Coronary artery (tissue), 2 donors: ENCODE results near the gene PSMB7.

Source experiments
- DNase-seq: peaks from one replicate; pipeline ENCODE4 v3.0.0-alpha.2; 2017; ENCODE audit warnings: low spot score
- H3K27ac ChIP-seq, 2 donors: fragments of 200-600 bp; sonication (generic); one replicate each; pipeline ENCODE4 v1.5.1; 2016 to 2019
- H3K4me3 ChIP-seq: fragments of 200-600 bp; sonication (generic); 2 replicates; pipeline ENCODE4 v1.5.1; 2016; ENCODE audit warnings: mild to moderate bottlenecking, moderate library complexity
- TF ChIP-seq, protein P1 (sequence below): fragments of 200-600 bp; sonication (generic); IDR thresholded peaks from one replicate; pipeline ENCODE4 v1.5.1; 2019; ENCODE audit warnings: antibody characterized with exemption

Gene PSMB7

DNA sequence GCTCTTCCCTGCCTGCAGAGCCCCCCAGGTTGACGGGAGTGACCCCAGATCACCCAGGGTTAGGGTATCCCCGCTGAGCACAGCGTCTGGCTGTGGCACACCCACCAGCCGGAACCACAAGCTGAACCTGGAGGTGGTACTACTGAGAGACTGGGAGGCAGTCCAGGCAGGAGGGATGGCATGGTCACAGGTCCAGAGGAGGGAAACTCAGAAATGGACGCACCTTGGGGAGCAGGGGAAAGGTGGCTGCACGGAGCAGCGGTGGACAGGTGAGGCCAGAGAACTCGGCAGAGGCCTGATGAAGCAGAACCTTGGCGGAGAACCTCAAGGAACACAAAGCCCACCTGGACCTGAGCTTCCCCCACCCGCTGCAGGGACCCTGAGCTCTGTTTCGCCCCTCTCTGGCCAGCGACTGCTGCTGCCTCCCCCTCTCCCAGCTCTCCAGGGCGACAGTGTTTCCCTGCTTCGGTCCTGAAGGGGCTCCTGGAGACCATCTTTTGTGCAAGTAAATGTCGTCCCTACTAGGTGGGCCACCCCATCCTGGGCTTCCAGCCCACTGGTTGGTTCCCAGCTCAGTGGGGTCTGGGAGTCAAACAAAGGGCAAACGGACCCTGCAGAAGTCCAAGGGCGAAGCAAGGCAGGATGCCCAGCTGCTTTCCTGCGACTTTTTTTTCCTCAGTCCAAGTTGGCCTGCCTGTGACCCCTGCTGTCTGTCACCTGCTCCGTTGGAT lies 35.9 kb upstream of the PSMB7 start:
- TF ChIP-seq, protein P1, sequence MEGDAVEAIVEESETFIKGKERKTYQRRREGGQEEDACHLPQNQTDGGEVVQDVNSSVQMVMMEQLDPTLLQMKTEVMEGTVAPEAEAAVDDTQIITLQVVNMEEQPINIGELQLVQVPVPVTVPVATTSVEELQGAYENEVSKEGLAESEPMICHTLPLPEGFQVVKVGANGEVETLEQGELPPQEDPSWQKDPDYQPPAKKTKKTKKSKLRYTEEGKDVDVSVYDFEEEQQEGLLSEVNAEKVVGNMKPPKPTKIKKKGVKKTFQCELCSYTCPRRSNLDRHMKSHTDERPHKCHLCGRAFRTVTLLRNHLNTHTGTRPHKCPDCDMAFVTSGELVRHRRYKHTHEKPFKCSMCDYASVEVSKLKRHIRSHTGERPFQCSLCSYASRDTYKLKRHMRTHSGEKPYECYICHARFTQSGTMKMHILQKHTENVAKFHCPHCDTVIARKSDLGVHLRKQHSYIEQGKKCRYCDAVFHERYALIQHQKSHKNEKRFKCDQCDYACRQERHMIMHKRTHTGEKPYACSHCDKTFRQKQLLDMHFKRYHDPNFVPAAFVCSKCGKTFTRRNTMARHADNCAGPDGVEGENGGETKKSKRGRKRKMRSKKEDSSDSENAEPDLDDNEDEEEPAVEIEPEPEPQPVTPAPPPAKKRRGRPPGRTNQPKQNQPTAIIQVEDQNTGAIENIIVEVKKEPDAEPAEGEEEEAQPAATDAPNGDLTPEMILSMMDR, result no peak
- Histone ChIP-seq H3K4me3 (no peak overlapping the region), H3K27ac (no peak overlapping the region)
- no peak for DNase-seq

DNA sequence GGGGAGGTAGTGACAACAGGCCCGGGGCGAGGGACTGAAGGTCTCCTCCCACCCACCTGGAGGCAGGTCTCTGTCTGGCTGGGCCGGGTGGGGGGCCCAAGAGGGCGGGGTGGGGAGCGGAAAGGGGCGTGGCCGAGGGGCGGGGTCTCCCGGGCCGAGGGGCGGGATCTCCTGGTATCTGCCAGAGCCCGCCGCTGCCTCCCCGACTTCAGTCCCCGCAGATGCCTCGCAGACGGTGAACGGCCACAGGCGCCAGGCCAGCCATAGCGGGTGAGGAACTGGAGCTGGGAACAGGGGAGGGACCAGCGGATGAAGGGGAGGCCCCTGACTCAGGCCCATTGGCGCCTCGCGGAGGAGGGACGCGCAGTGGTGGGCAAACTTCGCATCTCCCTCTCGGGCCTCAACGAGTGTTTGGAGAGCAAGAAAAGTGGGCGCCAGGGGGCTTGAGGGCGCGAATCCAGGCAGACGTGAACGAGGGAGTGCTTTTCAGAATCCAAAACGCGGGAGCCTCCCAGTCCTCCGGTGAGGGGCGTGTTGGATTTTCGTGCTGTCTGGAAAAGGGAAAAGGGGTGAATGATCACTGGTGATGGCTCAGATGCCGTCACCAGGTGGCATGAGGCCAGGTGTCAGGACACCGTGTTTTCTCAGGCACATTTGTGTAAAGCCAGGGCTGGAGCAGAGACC lies 35.1 kb upstream of the PSMB7 start, which contains the start of gene ADGRD2:
ADGRD2 (plus strand) TSS at position 211 of the 684 bp plus-strand sequence. CDS start 1,216 bp downstream, outside the sequence.
- TF ChIP-seq, protein P1, result no peak
- H3K4me3 ChIP-seq, result peak within 1 kb of the TSS; percentile 22

DNA sequence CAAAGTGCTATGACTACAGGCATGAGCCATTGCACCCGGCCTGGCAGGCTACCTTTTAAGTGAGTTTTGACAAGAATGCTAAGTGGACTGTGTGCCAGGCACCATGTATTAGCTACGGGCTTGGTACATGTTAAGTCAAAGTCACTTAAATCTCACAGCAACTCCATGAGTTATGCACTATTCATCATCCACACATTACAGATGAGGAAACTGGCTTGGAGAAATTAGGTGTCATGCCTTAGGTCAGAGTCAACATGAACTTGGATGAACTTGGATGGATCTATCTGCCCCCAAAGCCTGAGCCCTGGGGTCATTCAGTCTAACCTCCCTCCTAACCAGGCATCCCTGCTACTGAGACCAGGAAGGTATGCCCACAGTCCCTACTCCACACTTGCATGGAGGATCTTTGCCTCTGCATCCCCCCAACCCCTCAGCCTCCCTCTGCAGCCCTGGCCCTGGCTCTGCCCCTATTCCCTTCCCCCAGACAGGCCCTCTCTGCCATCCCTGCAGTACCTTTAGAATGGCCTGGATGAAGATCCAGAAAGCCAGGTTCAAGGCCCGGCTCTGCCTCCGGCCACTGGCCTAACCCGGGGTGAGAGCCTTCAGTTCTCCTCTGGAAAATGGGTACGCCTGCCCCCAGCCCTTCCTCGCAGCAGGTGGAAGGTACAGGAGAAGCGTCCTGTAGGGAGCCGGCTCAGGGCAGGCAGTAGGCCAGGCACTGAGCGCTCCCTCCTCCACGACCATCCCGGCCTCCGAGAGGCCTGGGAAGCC lies 34.3 kb upstream of the PSMB7 start:
- TF ChIP-seq, protein P1, result no peak
- DNase-seq, result peak; percentile 67
- Histone ChIP-seq H3K4me3 (no peak overlapping the region), H3K27ac (no peak overlapping the region)

More for the DNA sequence above, 35.1 kb upstream of the PSMB7 start, which contains the start of gene ADGRD2:
- DNase-seq, result peak; percentile 36
- no peak within 1 kb of the TSS for H3K27ac ChIP-seq

DNA sequence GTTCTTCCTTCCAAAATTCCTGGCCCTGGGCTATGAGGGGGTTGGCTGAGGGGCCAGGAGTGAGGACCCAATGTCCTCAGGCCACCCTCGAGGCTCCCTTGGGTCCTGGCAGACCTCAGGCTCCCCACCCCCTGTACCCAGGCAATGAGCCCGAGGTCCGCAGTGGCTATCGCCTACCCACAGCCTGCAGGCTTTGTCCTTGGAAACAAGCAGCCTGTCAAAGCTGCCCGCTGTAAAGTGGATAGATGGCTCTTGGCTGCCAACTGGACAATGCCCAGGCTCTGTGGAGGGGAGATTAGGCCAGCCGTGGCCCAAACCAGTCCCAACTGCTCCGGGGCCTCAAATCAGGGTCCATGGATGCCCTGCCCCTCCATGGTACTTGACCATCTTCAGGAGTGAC lies 32.8 kb upstream of the PSMB7 start:
- H3K4me3 ChIP-seq, result no peak overlapping the region
- H3K27ac ChIP-seq, result no peak overlapping the region
- DNase-seq, result peak; percentile 47
- TF ChIP-seq, protein P1, result no peak

DNA sequence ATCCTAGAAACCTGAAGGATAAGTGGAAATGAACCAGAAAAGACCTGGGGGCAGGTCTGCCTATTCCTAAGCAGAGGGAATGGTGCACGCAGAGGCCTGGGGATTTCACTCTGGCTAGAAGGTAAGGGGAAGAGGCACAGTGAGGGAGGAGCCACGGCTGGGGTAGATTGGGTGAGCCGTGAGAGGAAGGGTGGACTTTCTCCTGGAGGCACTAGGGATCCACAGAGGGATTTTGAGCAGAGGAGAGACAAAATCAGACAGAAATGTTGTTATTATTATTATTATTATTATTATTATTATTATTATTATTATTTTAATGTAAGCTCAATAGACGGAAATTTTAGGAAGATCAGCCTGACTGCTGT lies 32.0 kb upstream of the PSMB7 start:
- H3K27ac ChIP-seq, result no peak overlapping the region
- H3K4me3 ChIP-seq, result no peak overlapping the region
- DNase-seq, result no peak
- TF ChIP-seq, protein P1, result no peak

DNA sequence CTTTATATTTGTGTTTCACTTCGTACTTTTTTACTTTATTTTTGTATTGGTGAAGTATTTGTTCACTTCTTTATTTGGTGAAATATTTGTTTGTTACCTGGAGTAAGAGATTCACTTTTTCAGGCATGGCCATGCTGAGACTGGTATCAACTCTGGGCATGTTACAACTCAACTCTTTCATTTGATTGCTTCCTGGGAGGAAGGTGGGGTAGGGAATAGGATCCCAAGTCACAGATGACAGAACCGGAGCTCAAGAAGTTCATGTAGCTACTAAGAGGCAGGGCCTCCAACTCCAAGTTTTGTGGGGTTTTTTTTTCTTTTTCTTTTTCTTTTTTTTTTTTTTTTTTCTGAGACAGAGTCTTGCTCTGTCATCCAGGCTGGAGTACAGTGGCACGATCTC lies 28.9 kb upstream of the PSMB7 start:
- Histone ChIP-seq H3K4me3 (no peak overlapping the region), H3K27ac (no peak overlapping the region)
- TF ChIP-seq, protein P1, result no peak
- no peak for DNase-seq
